ENCODE measurements around the gene ARIH1. TPM values are rescaled to one million over a fixed set of nuclear protein-coding genes. Genes with fewer than 3 reads are reported as not detected.

Gene ARIH1
- total RNA-seq, 2 donors from 2014 or later, result 28.6 to 88.4 TPM

DNA sequence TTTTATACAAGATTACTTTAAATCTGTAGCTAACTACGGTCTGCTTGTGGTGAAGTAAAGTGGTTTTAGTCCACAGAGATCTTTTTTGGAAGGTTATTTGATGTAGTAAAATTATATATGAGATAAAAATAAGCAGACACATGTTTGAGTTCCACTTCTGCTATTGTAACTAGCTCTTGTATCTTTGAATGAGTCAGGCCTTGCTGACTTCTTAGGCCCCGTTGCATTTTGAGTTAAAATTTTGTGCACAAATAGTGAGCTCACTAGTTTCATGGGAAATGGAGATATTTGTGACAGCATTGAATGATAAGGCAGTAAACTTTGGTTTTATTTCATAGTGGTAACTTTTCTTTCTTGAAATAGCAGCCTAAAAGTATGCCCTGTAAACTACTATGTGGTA is 42.6 kb downstream of the ARIH1 start:
- DNase-seq (ENCODE audit: low spot score) (no peak), ATAC-seq (ENCODE audit: insufficient number of reproducible peaks, low FRiP score, low read depth) (no peak)
- Histone ChIP-seq H3K4me1 (ENCODE audit: control insufficient read depth in 1 of 2, low read depth in 2 of 2) (peaks cover 23 to 24% of the 10 kb centered on the region in 2 donors), H3K27me3 (replicated peaks; ENCODE audit: insufficient read depth) (no peaks in the 10 kb centered on the region), H3K4me3 (no peak overlapping the region), H3K36me3 (no peaks in the 10 kb centered on the region), H3K9me3 (no peaks in the 10 kb centered on the region), H3K27ac (no peak overlapping the region)
- TF ChIP-seq, protein P1, sequence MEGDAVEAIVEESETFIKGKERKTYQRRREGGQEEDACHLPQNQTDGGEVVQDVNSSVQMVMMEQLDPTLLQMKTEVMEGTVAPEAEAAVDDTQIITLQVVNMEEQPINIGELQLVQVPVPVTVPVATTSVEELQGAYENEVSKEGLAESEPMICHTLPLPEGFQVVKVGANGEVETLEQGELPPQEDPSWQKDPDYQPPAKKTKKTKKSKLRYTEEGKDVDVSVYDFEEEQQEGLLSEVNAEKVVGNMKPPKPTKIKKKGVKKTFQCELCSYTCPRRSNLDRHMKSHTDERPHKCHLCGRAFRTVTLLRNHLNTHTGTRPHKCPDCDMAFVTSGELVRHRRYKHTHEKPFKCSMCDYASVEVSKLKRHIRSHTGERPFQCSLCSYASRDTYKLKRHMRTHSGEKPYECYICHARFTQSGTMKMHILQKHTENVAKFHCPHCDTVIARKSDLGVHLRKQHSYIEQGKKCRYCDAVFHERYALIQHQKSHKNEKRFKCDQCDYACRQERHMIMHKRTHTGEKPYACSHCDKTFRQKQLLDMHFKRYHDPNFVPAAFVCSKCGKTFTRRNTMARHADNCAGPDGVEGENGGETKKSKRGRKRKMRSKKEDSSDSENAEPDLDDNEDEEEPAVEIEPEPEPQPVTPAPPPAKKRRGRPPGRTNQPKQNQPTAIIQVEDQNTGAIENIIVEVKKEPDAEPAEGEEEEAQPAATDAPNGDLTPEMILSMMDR (IDR thresholded peaks at IDR 0.05), result no peak

GRCh38 chr15:72521682-72522081 is 47.6 kb downstream of the ARIH1 start:
- Histone ChIP-seq H3K4me1 (ENCODE audit: control insufficient read depth in 1 of 2, low read depth in 2 of 2) (peaks cover 0 to 7% of the 10 kb centered on the region in 2 donors), H3K9me3 (no peaks in the 10 kb centered on the region), H3K27me3 (replicated peaks; ENCODE audit: insufficient read depth) (no peaks in the 10 kb centered on the region), H3K4me3 (no peak overlapping the region), H3K36me3 (no peaks in the 10 kb centered on the region), H3K27ac (no peak overlapping the region)
- ATAC-seq (ENCODE audit: insufficient number of reproducible peaks, low FRiP score, low read depth), result no peak
- DNase-seq (ENCODE audit: low spot score), result no peak
- TF ChIP-seq, protein P1 (IDR thresholded peaks at IDR 0.05), result no peak

- Histone ChIP-seq H3K27me3 (replicated peaks; ENCODE audit: insufficient read depth) (no peaks in the 10 kb centered on the region), H3K36me3 (no peaks in the 10 kb centered on the region), H3K27ac (no peak overlapping the region), H3K4me3 (no peak overlapping the region), H3K9me3 (no peaks in the 10 kb centered on the region), H3K4me1 (ENCODE audit: control insufficient read depth in 1 of 2, low read depth in 2 of 2) (peaks cover 0 to 2% of the 10 kb centered on the region in 2 donors)
- DNase-seq (ENCODE audit: low spot score), result no peak
- ATAC-seq (ENCODE audit: insufficient number of reproducible peaks, low FRiP score, low read depth), result no peak
- TF ChIP-seq, protein P1 (IDR thresholded peaks at IDR 0.05), result no peak
Measured at GRCh38 chr15:72532991-72533601, 59.0 kb downstream of the ARIH1 start.

- H3K27ac ChIP-seq, result no peak overlapping the region
- ATAC-seq (ENCODE audit: insufficient number of reproducible peaks, low FRiP score, low read depth), result no peak
Measured at GRCh38 chr15:72534523-72534922, 60.4 kb downstream of the ARIH1 start.

DNA sequence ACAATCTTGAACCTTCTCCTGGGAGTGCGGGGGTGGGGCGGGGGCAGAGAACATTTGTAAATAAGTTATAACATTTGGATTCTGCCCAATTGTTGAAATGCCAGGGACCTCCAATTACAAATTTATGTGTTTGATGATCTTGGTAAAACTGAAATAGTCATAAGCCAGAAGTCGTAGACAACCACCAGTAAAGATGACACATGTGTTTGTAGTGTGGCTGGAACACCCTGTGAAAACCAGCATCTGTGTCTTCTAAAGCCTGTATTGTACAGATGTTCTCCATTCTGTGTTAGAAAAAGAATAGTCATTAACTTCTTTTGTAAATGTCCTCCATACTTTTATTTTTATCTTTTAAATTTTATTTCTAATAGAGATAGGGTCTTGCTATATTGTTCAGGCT is 61.8 kb downstream of the ARIH1 start:
- H3K4me1 ChIP-seq (ENCODE audit: control insufficient read depth in 1 of 2, low read depth in 2 of 2), result peaks cover 0 to 2% of the 10 kb centered on the region in 2 donors
- ATAC-seq (ENCODE audit: insufficient number of reproducible peaks, low FRiP score, low read depth) (no peak), DNase-seq (ENCODE audit: low spot score) (no peak)
- TF ChIP-seq, protein P1 (IDR thresholded peaks at IDR 0.05), result no peak
- no peaks in the 10 kb centered on the region for H3K27me3 ChIP-seq (replicated peaks; ENCODE audit: insufficient read depth)
- H3K4me3 ChIP-seq, result no peak overlapping the region
- no peak overlapping the region for H3K27ac ChIP-seq
- peaks cover 3% of the 10 kb centered on the region for H3K9me3 ChIP-seq
- no peaks in the 10 kb centered on the region for H3K36me3 ChIP-seq

More at GRCh38 chr15:72534523-72534922, 60.4 kb downstream of the ARIH1 start:
- no peaks in the 10 kb centered on the region for H3K36me3 ChIP-seq
- TF ChIP-seq, protein P1 (IDR thresholded peaks at IDR 0.05), result no peak
- H3K4me3 ChIP-seq, result no peak overlapping the region
- H3K27me3 ChIP-seq (replicated peaks; ENCODE audit: insufficient read depth), result no peaks in the 10 kb centered on the region
- H3K9me3 ChIP-seq, result no peaks in the 10 kb centered on the region
- DNase-seq (ENCODE audit: low spot score), result no peak
- H3K4me1 ChIP-seq (ENCODE audit: control insufficient read depth in 1 of 2, low read depth in 2 of 2), result peaks cover 0 to 2% of the 10 kb centered on the region in 2 donors
